Adrenal gland (tissue), 5 donors: Measurements from ENCODE around the gene SLC25A1.

Experiments
- POLR2A ChIP-seq, 2 donors: fragments of 450-650 bp; IDR thresholded peaks; one replicate each; pipeline ENCODE4 v1.6.1; 2017; ENCODE audit warnings: antibody characterized with exemption in 2 of 2, mild to moderate bottlenecking in 2 of 2, moderate library complexity in 1 of 2
- TF ChIP-seq, protein P1 (sequence below), 6 experiments: fragments of 450-650 bp in 4 of 6; fragments of 200-600 bp in 2 of 6; sonication (generic) in 1 of 6; IDR thresholded peaks; 1 replicate in 5 of 6; 2 replicates in 1 of 6; pipeline versions ENCODE4 v1.5.1 to v1.8.0; 2016 to 2021; ENCODE audit warnings: antibody characterized with exemption in 6 of 6, mild to moderate bottlenecking in 2 of 6, moderate library complexity in 1 of 6
- donor health status: DM: no; HTN: no; CAD: no.

DNA sequence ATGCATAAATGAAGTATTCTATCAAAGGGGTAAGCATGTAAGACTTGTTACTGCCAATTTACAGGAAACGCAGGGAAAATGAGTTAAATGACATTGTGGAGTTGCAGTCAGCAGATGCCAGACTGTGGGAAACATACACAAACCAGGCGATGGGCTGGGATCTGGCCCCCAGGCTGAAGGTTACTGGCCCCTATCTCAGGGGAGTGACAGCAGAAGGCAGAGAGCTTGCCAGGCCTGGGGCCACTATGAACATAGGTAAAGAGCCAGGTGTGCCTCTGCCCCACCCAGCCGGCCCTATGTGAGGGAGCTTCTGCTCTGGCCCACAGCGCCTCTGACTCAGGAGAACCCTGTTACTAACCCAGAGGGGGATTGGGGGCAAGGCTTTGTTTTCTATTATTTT is 26.1 kb upstream of the SLC25A1 start:
- TF ChIP-seq, protein P1, sequence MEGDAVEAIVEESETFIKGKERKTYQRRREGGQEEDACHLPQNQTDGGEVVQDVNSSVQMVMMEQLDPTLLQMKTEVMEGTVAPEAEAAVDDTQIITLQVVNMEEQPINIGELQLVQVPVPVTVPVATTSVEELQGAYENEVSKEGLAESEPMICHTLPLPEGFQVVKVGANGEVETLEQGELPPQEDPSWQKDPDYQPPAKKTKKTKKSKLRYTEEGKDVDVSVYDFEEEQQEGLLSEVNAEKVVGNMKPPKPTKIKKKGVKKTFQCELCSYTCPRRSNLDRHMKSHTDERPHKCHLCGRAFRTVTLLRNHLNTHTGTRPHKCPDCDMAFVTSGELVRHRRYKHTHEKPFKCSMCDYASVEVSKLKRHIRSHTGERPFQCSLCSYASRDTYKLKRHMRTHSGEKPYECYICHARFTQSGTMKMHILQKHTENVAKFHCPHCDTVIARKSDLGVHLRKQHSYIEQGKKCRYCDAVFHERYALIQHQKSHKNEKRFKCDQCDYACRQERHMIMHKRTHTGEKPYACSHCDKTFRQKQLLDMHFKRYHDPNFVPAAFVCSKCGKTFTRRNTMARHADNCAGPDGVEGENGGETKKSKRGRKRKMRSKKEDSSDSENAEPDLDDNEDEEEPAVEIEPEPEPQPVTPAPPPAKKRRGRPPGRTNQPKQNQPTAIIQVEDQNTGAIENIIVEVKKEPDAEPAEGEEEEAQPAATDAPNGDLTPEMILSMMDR (IDR thresholded peaks at IDR 0.05): no peak
- TF ChIP-seq POLR2A (IDR thresholded peaks at IDR 0.05): no peak
